Small intestine (tissue), 7 donors: ENCODE data around the gene ADGRL3. TPM values are rescaled to one million over a fixed set of nuclear protein-coding genes. Genes with fewer than 3 reads are reported as not detected.

ENCODE experiments used
- DNase-seq, 2 donors: peaks; one replicate each; pipeline versions ENCODE4 v3.0.0 to v3.0.0-alpha.2; 2013
- FAIRE-seq: peaks from 2 replicates; lab custom pipeline; 2012; peaks lifted over from hg19 to GRCh38; lab: Jason Lieb, UNC
- H3K27ac ChIP-seq, 3 donors: one replicate each; pipeline ENCODE4 v1.5.1; 2013; ENCODE audit warnings: low read length in 2 of 3, mild to moderate bottlenecking in 2 of 3, control low read depth in 1 of 3, inconsistent platforms in 1 of 3, low read depth in 1 of 3, moderate library complexity in 1 of 3
- H3K27me3 ChIP-seq, 3 donors: one replicate each; pipeline ENCODE4 v1.6.1; 2013; ENCODE audit warnings: low read length in 3 of 3, inconsistent platforms in 1 of 3; ENCODE audit not compliant: control insufficient read depth in 3 of 3, insufficient read depth in 3 of 3
- H3K36me3 ChIP-seq, 3 donors: one replicate each; pipeline ENCODE4 v1.6.1; 2013; ENCODE audit warnings: low read length in 3 of 3, inconsistent platforms in 1 of 3, low read depth in 1 of 3, mild to moderate bottlenecking in 1 of 3, moderate library complexity in 1 of 3; ENCODE audit not compliant: control insufficient read depth in 3 of 3, insufficient read depth in 2 of 3
- H3K4me1 ChIP-seq, 3 donors: one replicate each; pipeline ENCODE4 v1.6.1; 2013; ENCODE audit warnings: low read length in 2 of 3, inconsistent platforms in 1 of 3, low read depth in 1 of 3, mild to moderate bottlenecking in 1 of 3, moderate library complexity in 1 of 3; ENCODE audit not compliant: control insufficient read depth in 3 of 3, insufficient read depth in 2 of 3
- H3K4me3 ChIP-seq, 3 donors: one replicate each; pipeline ENCODE4 v1.5.1; 2013; ENCODE audit warnings: low read length in 3 of 3, control low read depth in 1 of 3, inconsistent platforms in 1 of 3, low read depth in 1 of 3, mild to moderate bottlenecking in 1 of 3, moderate library complexity in 1 of 3
- H3K9me3 ChIP-seq, 2 donors: one replicate each; pipeline ENCODE4 v1.6.1; 2013; ENCODE audit warnings: low read depth in 1 of 2, low read length in 1 of 2; ENCODE audit not compliant: control insufficient read depth in 2 of 2, insufficient read depth in 1 of 2
- WGBS, 3 donors: extraction: QIAGEN DNeasy Blood & Tissue Kit; methylation state at CpG; one replicate each; pipeline ENCODE4 v1.1.7; 2013; 5-methylcytosine and 5-hydroxymethylcytosine counted together
- polyA plus RNA-seq, 4 donors: library from polyadenylated mRNA; stranded (reverse) in 3 of 4; unstranded in 1 of 4; fragments of 200-250 nt in 3 of 4; fragments of 120-200 nt in 1 of 4; gene quantifications; one replicate each; pipeline versions ENCODE4 v1.2.1 to v1.2.3, GENCODE V29; 2013
- donor health status: healthy with polysubstance abuse.
- donor health status: control.
- donor health status: control.
- donor health status: Bipolar disorder and iron deficiency.
- donor health status: healthy.

Gene ADGRL3
- polyA plus RNA-seq, 4 donors: under 0.01 to 7.9 (median 1.3) TPM

GRCh38 chr4:62118558-62118957 lies 918.4 kb downstream of the ADGRL3 start:
- DNase-seq (no peak), FAIRE-seq (no peak)
- Histone ChIP-seq H3K4me3 (no peak overlapping the region), H3K4me1 (no peaks in the 10 kb centered on the region), H3K27me3 (no peaks in the 10 kb centered on the region), H3K27ac (no peak overlapping the region), H3K9me3 (no peaks in the 10 kb centered on the region), H3K36me3 (no peaks in the 10 kb centered on the region)
- WGBS, 3 donors: 73 to 89% (median 80%) methylated on average over 2 of the region's 2 CpGs

GRCh38 chr4:62119195-62119594 lies 919.1 kb downstream of the ADGRL3 start:
- DNase-seq (no peak), FAIRE-seq (no peak)
- Histone ChIP-seq H3K4me1 (no peaks in the 10 kb centered on the region), H3K36me3 (no peaks in the 10 kb centered on the region), H3K27me3 (no peaks in the 10 kb centered on the region), H3K4me3 (no peak overlapping the region), H3K9me3 (no peaks in the 10 kb centered on the region), H3K27ac (no peak overlapping the region)

- FAIRE-seq (no peak), DNase-seq (no peak)
- Histone ChIP-seq H3K27ac (no peak overlapping the region), H3K9me3 (peaks cover 2 to 7% of the 10 kb centered on the region in 2 donors), H3K27me3 (no peaks in the 10 kb centered on the region), H3K36me3 (no peaks in the 10 kb centered on the region), H3K4me3 (no peak overlapping the region), H3K4me1 (no peaks in the 10 kb centered on the region)
Measured at GRCh38 chr4:62126064-62126732, 926.1 kb downstream of the ADGRL3 start.
